Hepatocyte (in vitro differentiated cells): ENCODE measurements around the gene EYS. TPM values are rescaled to one million over a fixed set of nuclear protein-coding genes. Genes with fewer than 3 reads are reported as not detected.

Experiments
- DNase-seq: peaks from one replicate; pipeline ENCODE4 v3.0.0-alpha.2; 2016; ENCODE audit warnings: low spot score
- H2AFZ ChIP-seq: fragments of 200-600 bp; sonication (generic); 2 replicates; pipeline ENCODE4 v1.6.0; 2016; ENCODE audit warnings: antibody characterized with exemption, mild to moderate bottlenecking
- H3K27ac ChIP-seq: fragments of 200-600 bp; sonication (generic); 2 replicates; pipeline ENCODE4 v1.5.1; 2016; ENCODE audit warnings: mild to moderate bottlenecking
- H3K27me3 ChIP-seq: fragments of 200-600 bp; sonication (generic); 2 replicates; pipeline ENCODE4 v1.6.1; 2016
- H3K36me3 ChIP-seq: fragments of 200-600 bp; sonication (generic); replicated peaks from 2 replicates; pipeline ENCODE4 v1.5.1; 2016; ENCODE audit warnings: low read depth; ENCODE audit not compliant: insufficient read depth
- H3K4me1 ChIP-seq: fragments of 200-600 bp; sonication (generic); 2 replicates; pipeline ENCODE4 v1.5.1; 2016; ENCODE audit warnings: mild to moderate bottlenecking, moderate library complexity; ENCODE audit not compliant: insufficient read depth
- H3K4me2 ChIP-seq: fragments of 200-600 bp; sonication (generic); 2 replicates; pipeline ENCODE4 v1.6.0; 2016
- H3K4me3 ChIP-seq: fragments of 200-600 bp; sonication (generic); 2 replicates; pipeline ENCODE4 v1.5.1; 2016; ENCODE audit warnings: mild to moderate bottlenecking
- H3K79me2 ChIP-seq: fragments of 200-600 bp; sonication (generic); 2 replicates; pipeline ENCODE4 v1.6.0; 2017; ENCODE audit warnings: mild to moderate bottlenecking
- H3K9me2 ChIP-seq: fragments of 200-600 bp; sonication (generic); replicated peaks from 2 replicates; pipeline ENCODE4 v1.6.0; 2017; ENCODE audit warnings: mild to moderate bottlenecking; ENCODE audit not compliant: insufficient read depth
- H3K9me3 ChIP-seq: fragments of 200-600 bp; sonication (generic); 2 replicates; pipeline ENCODE4 v1.5.1; 2016; ENCODE audit warnings: low read depth, mild to moderate bottlenecking
- H4K20me1 ChIP-seq: fragments of 200-600 bp; sonication (generic); 2 replicates; pipeline ENCODE4 v1.6.0; 2016; ENCODE audit warnings: mild to moderate bottlenecking; ENCODE audit not compliant: insufficient read depth, poor library complexity, severe bottlenecking
- CTCF ChIP-seq: fragments of 200-600 bp; sonication (generic); IDR thresholded peaks from 2 replicates; pipeline ENCODE4 v1.5.1; 2016; ENCODE audit warnings: antibody characterized with exemption, mild to moderate bottlenecking; ENCODE audit not compliant: poor library complexity
- EZH2 ChIP-seq: fragments of 200-600 bp; sonication (generic); IDR thresholded peaks from 2 replicates; pipeline ENCODE4 v1.6.1; 2016; ENCODE audit warnings: antibody characterized with exemption, mild to moderate bottlenecking, borderline replicate concordance
- EZH2phosphoT487 ChIP-seq: fragments of 200-600 bp; sonication (generic); IDR thresholded peaks from one replicate; pipeline ENCODE4 v1.6.1; 2018; ENCODE audit warnings: antibody characterized with exemption, mild to moderate bottlenecking, low read depth, moderate library complexity; ENCODE audit not compliant: unreplicated experiment, severe bottlenecking
- WGBS: methylation state at CpG from one replicate; pipeline ENCODE4 v1.1.6; 2016; ENCODE audit warnings: low lambda C conversion rate; ENCODE audit errors: missing lambda C conversion rate; 5-methylcytosine and 5-hydroxymethylcytosine counted together
- polyA plus RNA-seq: library from polyadenylated mRNA; unstranded; fragments of >200 nt; fragmentation: Nextera tagmentation; extraction: Ambion mirVana; gene quantifications from 2 replicates; pipeline ENCODE4 v1.2.1, GENCODE V29; 2016
- total RNA-seq: library from RNA; depleted of rRNA; stranded (reverse); fragments of >200 nt; gene quantifications from 2 replicates; pipeline ENCODE4 v1.2.3, GENCODE V29; 2014

EYS gene
- total and polyA plus RNA-seq, 2 experiments from 2014 or later, result 0.57 to 0.68 TPM

- no peak for TF ChIP-seq EZH2phosphoT487
- TF ChIP-seq CTCF, result no peak
- TF ChIP-seq EZH2, result no peak
- Histone ChIP-seq H3K79me2 (no peaks in the 10 kb centered on the region), H3K4me2 (no peak overlapping the region), H3K36me3 (no peaks in the 10 kb centered on the region), H3K27me3 (no peaks in the 10 kb centered on the region), H3K9me3 (no peaks in the 10 kb centered on the region), H3K27ac (no peak overlapping the region), H4K20me1 (no peaks in the 10 kb centered on the region), H2AFZ (no peak overlapping the region), H3K9me2 (no peaks in the 10 kb centered on the region), H3K4me3 (no peak overlapping the region), H3K4me1 (no peaks in the 10 kb centered on the region)
- WGBS, result 44% methylated on average over 3 of the region's 3 CpGs
- no peak for DNase-seq
Observed at GRCh38 chr6:64213697-64214096, 1493.3 kb downstream of the EYS start.

GRCh38 chr6:64197246-64197645 lies 1509.8 kb downstream of the EYS start:
- Histone ChIP-seq H3K27me3 (no peaks in the 10 kb centered on the region), H3K27ac (no peak overlapping the region), H3K4me1 (no peaks in the 10 kb centered on the region), H3K36me3 (no peaks in the 10 kb centered on the region), H2AFZ (no peak overlapping the region), H4K20me1 (no peaks in the 10 kb centered on the region), H3K4me2 (no peak overlapping the region), H3K9me2 (no peaks in the 10 kb centered on the region), H3K4me3 (no peak overlapping the region), H3K79me2 (no peaks in the 10 kb centered on the region), H3K9me3 (no peaks in the 10 kb centered on the region)
- no peak for DNase-seq
- TF ChIP-seq EZH2phosphoT487, result no peak
- no peak for TF ChIP-seq EZH2
- TF ChIP-seq CTCF, result no peak
- WGBS, result 90% methylated on average over 1 of the region's 1 CpG

- H3K4me2 ChIP-seq, result no peak overlapping the region
Observed at GRCh38 chr6:64186592-64186991, 1520.4 kb downstream of the EYS start.

More at GRCh38 chr6:64186592-64186991, 1520.4 kb downstream of the EYS start:
- no peaks in the 10 kb centered on the region for H3K9me2 ChIP-seq
- no peaks in the 10 kb centered on the region for H3K9me3 ChIP-seq
- 92% methylated on average over 8 of the region's 8 CpGs for WGBS
- H3K27me3 ChIP-seq, result no peaks in the 10 kb centered on the region
- no peaks in the 10 kb centered on the region for H3K4me1 ChIP-seq
- H3K4me3 ChIP-seq, result no peak overlapping the region
- H3K27ac ChIP-seq, result no peak overlapping the region
- no peak overlapping the region for H2AFZ ChIP-seq
- no peaks in the 10 kb centered on the region for H3K36me3 ChIP-seq
- no peak for TF ChIP-seq CTCF
- no peak for TF ChIP-seq EZH2phosphoT487
- H3K79me2 ChIP-seq, result no peaks in the 10 kb centered on the region
- no peaks in the 10 kb centered on the region for H4K20me1 ChIP-seq
- DNase-seq, result no peak
